Gastroesophageal sphincter (tissue), 3 donors: ENCODE results near the gene LPP.

Source experiments
- CTCF ChIP-seq, 4 experiments: fragments of 200-600 bp in 2 of 4; fragments of 450-650 bp in 2 of 4; sonication (generic) in 1 of 4; IDR thresholded peaks; one replicate each; pipeline ENCODE4 v1.5.1; 2017 to 2019; ENCODE audit warnings: antibody characterized with exemption in 4 of 4, mild to moderate bottlenecking in 2 of 4, moderate library complexity in 2 of 4
- EP300 ChIP-seq: sonication (generic); formaldehyde crosslinking; IDR thresholded peaks from one replicate; pipeline ENCODE4 v1.6.1; 2017; ENCODE audit warnings: antibody characterized with exemption, mild to moderate bottlenecking
- POLR2A ChIP-seq, 2 donors: fragments of 450-650 bp; IDR thresholded peaks; one replicate each; pipeline ENCODE4 v1.6.1; 2017; ENCODE audit warnings: antibody characterized with exemption in 2 of 2, mild to moderate bottlenecking in 2 of 2, moderate library complexity in 1 of 2
- POLR2AphosphoS5 ChIP-seq: sonication (generic); formaldehyde crosslinking; IDR thresholded peaks from one replicate; pipeline ENCODE4 v1.6.1; 2017; ENCODE audit warnings: antibody characterized with exemption

- TF ChIP-seq CTCF (IDR thresholded peaks at IDR 0.05), result no peak
- TF ChIP-seq POLR2A (IDR thresholded peaks at IDR 0.05), result no peak
- TF ChIP-seq EP300, result no peak
- no peak for TF ChIP-seq POLR2AphosphoS5
Observed at GRCh38 chr3:188108703-188109412, 45.1 kb upstream of the LPP start.
